A673 (cell line): ENCODE results near the gene ALLC. TPM values are rescaled to one million over a fixed set of nuclear protein-coding genes. Genes with fewer than 3 reads are reported as not detected.
"Not testable (repeated sequence)": the region's sequence is repeated elsewhere in the genome, so short reads cannot be mapped to it uniquely, and the experiment has no call there.

Source experiments
- BruUV-seq: library from RNA; stranded (reverse); fragments of 400-500 nt; replicated peaks from 2 replicates; lab custom pipeline; 2021; lab: Mats Ljungman, UMichigan
- CTCF ChIA-PET: fragments of 300-600 bp; sonication (Branson Sonifier 250); formaldehyde crosslinking; loops from one replicate; lab custom pipeline; 2022; ENCODE audit warnings: antibody characterized with exemption; lab: Charles Lee
- POLR2A ChIA-PET: fragments of 300-600 bp; sonication (Branson Sonifier 250); formaldehyde crosslinking; loops from one replicate; lab custom pipeline; 2022; ENCODE audit warnings: antibody characterized with exemption; ENCODE audit not compliant: low non-redundant PET; lab: Charles Lee
- DNase-seq: peaks from one replicate; pipeline ENCODE4 v3.0.0-alpha.2; 2015; ENCODE audit warnings: low spot score
- H3K27ac ChIP-seq: fragments of 200-600 bp; sonication (generic); 2 replicates; pipeline ENCODE4 v1.5.1; 2016; ENCODE audit warnings: mixed run types, low read depth, mild to moderate bottlenecking, mixed read lengths, antibody characterized with exemption, low read length; ENCODE audit not compliant: poor library complexity, severe bottlenecking
- H3K27me3 ChIP-seq: fragments of 200-600 bp; sonication (generic); replicated peaks from 2 replicates; pipeline ENCODE4 v1.6.1; 2017; ENCODE audit warnings: mixed run types, low read depth, mild to moderate bottlenecking, mixed read lengths, antibody characterized with exemption, low read length; ENCODE audit not compliant: insufficient read depth, poor library complexity
- H3K36me3 ChIP-seq: fragments of 200-600 bp; sonication (generic); 2 replicates; pipeline ENCODE4 v1.6.1; 2016; ENCODE audit warnings: mixed run types, mild to moderate bottlenecking, mixed read lengths, antibody characterized with exemption, low read length; ENCODE audit not compliant: insufficient read depth, poor library complexity, severe bottlenecking
- H3K4me1 ChIP-seq: fragments of 200-600 bp; sonication (generic); 2 replicates; pipeline ENCODE4 v1.6.1; 2017; ENCODE audit warnings: mixed run types, mild to moderate bottlenecking, mixed read lengths, antibody characterized with exemption, low read length; ENCODE audit not compliant: insufficient read depth, poor library complexity, severe bottlenecking
- H3K4me3 ChIP-seq: fragments of 200-600 bp; sonication (generic); 2 replicates; pipeline ENCODE4 v1.5.1; 2016; ENCODE audit warnings: low read depth, mixed run types, mild to moderate bottlenecking, mixed read lengths, low read length; ENCODE audit not compliant: poor library complexity, severe bottlenecking
- H3K9me3 ChIP-seq: fragments of 200-600 bp; sonication (generic); 2 replicates; pipeline ENCODE4 v1.6.1; 2016; ENCODE audit warnings: mixed run types, low read depth, mild to moderate bottlenecking, mixed read lengths, antibody characterized with exemption, low read length; ENCODE audit not compliant: poor library complexity, severe bottlenecking
- EZH2 ChIP-seq: fragments of 200-600 bp; sonication (generic); IDR thresholded peaks from 2 replicates; pipeline ENCODE4 v1.6.1; 2017; ENCODE audit warnings: borderline replicate concordance, low read depth, mild to moderate bottlenecking, mixed read lengths, antibody characterized with exemption, low read length; ENCODE audit not compliant: poor library complexity, severe bottlenecking
- intact Hi-C: fragments of 100-400 bp; cut with micrococcal nuclease; formaldehyde crosslinking; loops from one replicate; pipeline ENCODE4 v1.10.0; 2022; ENCODE audit not compliant: unreplicated experiment
- total RNA-seq: library from RNA; stranded (reverse); gene quantifications from 2 replicates; pipeline ENCODE4 v1.2.3, GENCODE V29; 2021
- TF ChIP-seq, protein P1 (sequence below): fragments of 300-800, 200-600 bp; sonication (generic); conservative IDR thresholded peaks from 2 replicates; pipeline ENCODE4 v1.5.1; 2017; ENCODE audit warnings: low read depth, mild to moderate bottlenecking, antibody characterized with exemption, low read length, moderate library complexity, mixed read lengths

ALLC gene
- total RNA-seq, 1 experiment from 2014 or later, result not detected

DNA sequence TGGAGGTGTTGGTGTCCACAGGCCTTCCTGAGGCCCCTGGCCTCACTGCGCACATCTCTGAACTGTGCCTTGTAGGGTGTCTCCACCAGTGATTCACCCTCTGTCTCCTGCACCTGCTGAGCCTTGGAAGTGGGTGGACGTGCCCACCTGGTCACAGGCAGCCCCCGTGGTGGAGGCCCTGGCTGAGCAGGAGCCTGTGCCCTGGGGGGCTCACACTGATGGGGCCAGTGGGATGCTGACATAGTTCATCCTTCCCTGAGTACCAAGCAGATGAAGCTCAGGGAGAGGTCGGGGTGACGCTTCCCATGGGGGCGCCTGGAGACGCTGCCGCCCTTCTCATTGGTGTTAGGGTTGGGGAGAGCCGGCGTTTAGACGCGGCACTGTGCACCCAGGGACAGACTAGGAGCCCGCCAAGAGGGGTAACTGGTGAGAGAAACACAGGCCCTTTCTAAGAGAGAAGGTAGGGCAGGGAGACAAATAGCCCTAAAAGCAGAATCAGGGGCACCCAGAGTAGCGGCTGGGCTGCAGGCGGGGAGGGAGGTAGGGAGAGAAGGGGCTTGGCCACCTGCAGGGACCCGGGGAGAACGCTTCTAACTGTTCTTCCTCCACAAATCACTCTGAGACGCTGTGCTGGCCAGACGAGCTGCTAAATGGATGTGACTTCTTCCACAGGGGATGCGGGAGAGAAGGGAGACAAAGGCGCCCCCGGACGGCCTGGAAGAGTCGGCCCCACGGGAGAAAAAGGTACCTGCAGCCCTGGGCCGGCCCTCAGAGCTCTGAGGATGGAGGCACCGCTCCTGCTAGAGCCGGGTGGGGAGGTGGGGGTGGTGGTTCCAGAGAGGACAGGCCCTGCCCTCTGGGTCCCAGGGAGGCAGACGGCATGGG, 45.1 kb upstream of the ALLC start:
- no peak for DNase-seq
- intact Hi-C loops, result no loop called here
- Histone ChIP-seq H3K9me3 (no peaks in the 10 kb centered on the region), H3K27ac (no peak overlapping the region), H3K4me3 (no peak overlapping the region), H3K4me1 (no peaks in the 10 kb centered on the region), H3K36me3 (no peaks in the 10 kb centered on the region), H3K27me3 (no peaks in the 10 kb centered on the region)
- CTCF ChIA-PET, result interaction anchor here (0.7 kb wide), 1 partner anchor 42 kb away, joined by 5 read pairs; no protein-coding TSS in a partner anchor
- TF ChIP-seq, protein P1, sequence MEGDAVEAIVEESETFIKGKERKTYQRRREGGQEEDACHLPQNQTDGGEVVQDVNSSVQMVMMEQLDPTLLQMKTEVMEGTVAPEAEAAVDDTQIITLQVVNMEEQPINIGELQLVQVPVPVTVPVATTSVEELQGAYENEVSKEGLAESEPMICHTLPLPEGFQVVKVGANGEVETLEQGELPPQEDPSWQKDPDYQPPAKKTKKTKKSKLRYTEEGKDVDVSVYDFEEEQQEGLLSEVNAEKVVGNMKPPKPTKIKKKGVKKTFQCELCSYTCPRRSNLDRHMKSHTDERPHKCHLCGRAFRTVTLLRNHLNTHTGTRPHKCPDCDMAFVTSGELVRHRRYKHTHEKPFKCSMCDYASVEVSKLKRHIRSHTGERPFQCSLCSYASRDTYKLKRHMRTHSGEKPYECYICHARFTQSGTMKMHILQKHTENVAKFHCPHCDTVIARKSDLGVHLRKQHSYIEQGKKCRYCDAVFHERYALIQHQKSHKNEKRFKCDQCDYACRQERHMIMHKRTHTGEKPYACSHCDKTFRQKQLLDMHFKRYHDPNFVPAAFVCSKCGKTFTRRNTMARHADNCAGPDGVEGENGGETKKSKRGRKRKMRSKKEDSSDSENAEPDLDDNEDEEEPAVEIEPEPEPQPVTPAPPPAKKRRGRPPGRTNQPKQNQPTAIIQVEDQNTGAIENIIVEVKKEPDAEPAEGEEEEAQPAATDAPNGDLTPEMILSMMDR, result no peak
- TF ChIP-seq EZH2, result no peak
- BruUV-seq, result no TSS peak
- POLR2A ChIA-PET, result no interaction called here

DNA sequence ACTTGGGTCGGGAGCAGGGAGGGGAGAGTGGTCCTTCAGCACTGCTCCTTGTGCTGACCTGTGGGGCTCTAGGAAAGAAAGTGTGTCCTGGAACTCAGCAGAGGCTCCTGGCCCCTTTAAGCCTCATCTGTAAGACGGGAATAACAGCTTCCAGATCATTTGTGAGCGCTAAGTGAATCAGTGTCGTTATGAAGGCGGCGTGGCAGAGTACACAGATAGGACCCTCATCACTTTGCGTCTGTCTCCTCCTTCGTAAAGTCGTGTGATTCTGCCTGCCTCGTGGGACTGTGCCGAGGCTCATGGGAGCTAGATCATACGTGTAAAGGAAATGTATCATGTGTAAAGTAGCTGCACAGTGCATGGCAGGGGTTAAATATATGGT, 44.5 kb upstream of the ALLC start:
- DNase-seq, result no peak
- no TSS peak for BruUV-seq

DNA sequence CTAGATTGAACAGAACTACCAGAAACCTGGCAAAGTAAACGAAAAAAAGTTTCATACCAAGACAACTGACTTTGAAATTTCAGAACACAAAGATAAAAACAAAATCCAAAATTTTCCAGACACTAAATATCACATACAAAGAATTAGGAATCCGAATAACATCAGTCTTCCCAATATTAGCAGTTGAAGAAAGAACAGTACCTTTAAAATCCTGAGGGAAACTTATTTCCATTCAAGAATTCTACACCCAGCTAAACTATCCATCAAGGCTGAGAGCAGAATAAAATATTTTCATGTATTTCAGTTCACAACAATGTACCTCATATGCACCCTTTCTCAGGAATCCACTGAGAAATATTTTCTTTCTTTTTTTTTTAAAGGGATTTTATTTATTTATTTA, 43.3 kb upstream of the ALLC start:
- H3K36me3 ChIP-seq, DNase-seq, CTCF ChIA-PET, H3K4me1 ChIP-seq, H3K27ac ChIP-seq, H3K9me3 ChIP-seq, POLR2A ChIA-PET, intact Hi-C loops, BruUV-seq, H3K4me3 ChIP-seq, H3K27me3 ChIP-seq: not testable (repeated sequence)

More for the DNA sequence above, 44.5 kb upstream of the ALLC start:
- ChIA-PET CTCF (interaction anchor here (0.7 kb wide), 1 partner anchor 43 kb away, joined by 5 read pairs; no protein-coding TSS in a partner anchor), POLR2A (no interaction called here)
- Histone ChIP-seq H3K4me3 (no peak overlapping the region), H3K4me1 (no peaks in the 10 kb centered on the region), H3K36me3 (no peaks in the 10 kb centered on the region), H3K27me3 (no peaks in the 10 kb centered on the region), H3K27ac (no peak overlapping the region), H3K9me3 (no peaks in the 10 kb centered on the region)
- TF ChIP-seq, protein P1, result no peak
- TF ChIP-seq EZH2, result no peak
- intact Hi-C loops, result no loop called here

DNA sequence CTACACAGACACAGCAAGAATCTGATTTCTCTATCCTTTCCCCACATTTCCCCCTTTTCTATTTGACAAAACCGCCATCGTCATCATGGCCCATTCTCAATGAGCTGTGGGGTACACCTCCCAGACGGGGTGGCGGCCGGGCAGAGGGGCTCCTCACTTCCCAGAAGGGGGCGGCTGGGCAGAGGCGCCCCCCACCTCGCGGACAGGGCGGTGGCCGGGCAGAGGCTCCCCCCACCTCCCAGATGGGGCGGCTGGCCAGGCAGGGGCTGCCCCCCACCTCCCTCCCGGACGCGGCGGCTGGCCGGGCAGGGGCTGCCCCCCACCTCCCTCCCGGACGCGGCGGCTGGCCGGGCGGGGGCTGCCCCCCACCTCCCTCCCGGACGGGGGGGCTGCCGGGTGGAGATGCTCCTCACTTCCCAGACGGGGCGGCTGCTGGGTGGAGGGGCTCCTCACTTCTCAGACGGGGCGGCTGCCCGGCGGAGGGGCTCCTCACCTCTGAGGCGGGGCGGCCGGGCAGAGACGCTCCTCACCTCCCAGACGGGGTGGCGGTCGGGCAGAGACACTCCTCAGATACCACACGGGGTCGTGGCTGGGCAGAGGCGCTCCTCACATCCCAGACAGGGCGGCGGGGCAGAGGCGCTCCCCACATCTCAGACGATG, 42.3 kb upstream of the ALLC start:
- H3K36me3 ChIP-seq, DNase-seq, H3K27me3 ChIP-seq, BruUV-seq, H3K4me1 ChIP-seq, POLR2A ChIA-PET, H3K9me3 ChIP-seq, H3K27ac ChIP-seq, intact Hi-C loops, H3K4me3 ChIP-seq, CTCF ChIA-PET: not testable (repeated sequence)

DNA sequence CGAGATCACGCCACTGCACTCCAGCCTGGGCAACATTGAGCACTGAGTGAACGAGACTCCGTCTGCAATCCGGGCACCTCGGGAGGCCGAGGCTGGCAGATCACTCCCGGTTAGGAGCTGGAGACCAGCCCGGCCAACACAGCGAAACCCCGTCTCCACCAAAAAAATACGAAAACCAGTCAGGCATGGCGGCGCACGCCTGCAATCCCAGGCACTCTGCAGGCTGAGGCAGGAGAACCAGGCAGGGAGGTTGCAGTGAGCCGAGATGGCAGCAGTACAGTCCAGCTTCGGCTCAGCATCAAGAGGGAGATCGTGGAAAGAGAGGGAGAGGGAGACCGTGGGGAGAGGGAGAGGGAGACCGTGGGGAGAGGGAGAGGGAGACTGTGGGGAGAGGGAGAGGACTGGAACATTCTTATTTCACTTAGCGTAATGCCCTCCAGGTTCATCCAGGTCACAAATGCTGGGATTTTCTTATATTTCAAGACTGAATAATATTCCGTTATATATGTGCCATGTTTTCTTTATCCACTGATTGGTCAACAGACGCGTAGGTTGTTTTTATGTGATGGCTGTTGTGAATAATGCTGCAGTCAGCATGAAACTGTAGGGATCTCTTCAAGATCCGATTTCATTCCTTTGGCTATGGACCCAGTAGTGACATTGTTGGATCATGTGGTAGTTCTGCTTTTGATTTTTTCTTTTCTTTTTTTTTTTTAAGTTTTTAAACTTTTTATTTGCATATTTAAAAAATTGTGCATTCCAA, 41.4 kb upstream of the ALLC start:
- BruUV-seq, intact Hi-C loops, H3K27me3 ChIP-seq, H3K36me3 ChIP-seq, H3K27ac ChIP-seq, DNase-seq, CTCF ChIA-PET, H3K9me3 ChIP-seq, H3K4me1 ChIP-seq, POLR2A ChIA-PET, H3K4me3 ChIP-seq: not testable (repeated sequence)
